ENCODE data around the gene PRPF6.

The PRPF6 gene

GRCh38 chr20:64030371-64031134, 49.6 kb downstream of the PRPF6 start:
- H3K4me3 ChIP-seq (ENCODE audit: insufficient read depth, low read depth, low read length): no peak overlapping the region
- no peaks in the 10 kb centered on the region for H3K27me3 ChIP-seq (ENCODE audit: control insufficient read depth, insufficient read depth, low read length, poor library complexity, severe bottlenecking)
- 96% methylated on average over 20 of the region's 20 CpGs for WGBS, 2 experiments
- H3K9me3 ChIP-seq (ENCODE audit: control insufficient read depth, low read length): no peaks in the 10 kb centered on the region
- no peak overlapping the region for H3K27ac ChIP-seq (ENCODE audit: insufficient read depth, low read depth, low read length, poor library complexity, severe bottlenecking)
- H3K36me3 ChIP-seq (ENCODE audit: control insufficient read depth, insufficient read depth, low read length): peaks cover 18% of the 10 kb centered on the region
- peaks cover 2% of the 10 kb centered on the region for H3K4me1 ChIP-seq (ENCODE audit: control insufficient read depth, insufficient read depth, low read length)

GRCh38 chr20:64031822-64032314, 50.9 kb downstream of the PRPF6 start:
- H3K27me3 ChIP-seq (ENCODE audit: control insufficient read depth, insufficient read depth, low read length, poor library complexity, severe bottlenecking): peaks cover 4% of the 10 kb centered on the region
- no peaks in the 10 kb centered on the region for H3K9me3 ChIP-seq (ENCODE audit: control insufficient read depth, low read length)
- H3K4me1 ChIP-seq (ENCODE audit: control insufficient read depth, insufficient read depth, low read length): peaks cover 15% of the 10 kb centered on the region
- H3K4me3 ChIP-seq (ENCODE audit: insufficient read depth, low read depth, low read length): no peak overlapping the region
- H3K27ac ChIP-seq (ENCODE audit: insufficient read depth, low read depth, low read length, poor library complexity, severe bottlenecking): no peak overlapping the region
- WGBS, 2 experiments: 96% methylated on average over 19 of the region's 19 CpGs
- peaks cover 16% of the 10 kb centered on the region for H3K36me3 ChIP-seq (ENCODE audit: control insufficient read depth, insufficient read depth, low read length)

DNA sequence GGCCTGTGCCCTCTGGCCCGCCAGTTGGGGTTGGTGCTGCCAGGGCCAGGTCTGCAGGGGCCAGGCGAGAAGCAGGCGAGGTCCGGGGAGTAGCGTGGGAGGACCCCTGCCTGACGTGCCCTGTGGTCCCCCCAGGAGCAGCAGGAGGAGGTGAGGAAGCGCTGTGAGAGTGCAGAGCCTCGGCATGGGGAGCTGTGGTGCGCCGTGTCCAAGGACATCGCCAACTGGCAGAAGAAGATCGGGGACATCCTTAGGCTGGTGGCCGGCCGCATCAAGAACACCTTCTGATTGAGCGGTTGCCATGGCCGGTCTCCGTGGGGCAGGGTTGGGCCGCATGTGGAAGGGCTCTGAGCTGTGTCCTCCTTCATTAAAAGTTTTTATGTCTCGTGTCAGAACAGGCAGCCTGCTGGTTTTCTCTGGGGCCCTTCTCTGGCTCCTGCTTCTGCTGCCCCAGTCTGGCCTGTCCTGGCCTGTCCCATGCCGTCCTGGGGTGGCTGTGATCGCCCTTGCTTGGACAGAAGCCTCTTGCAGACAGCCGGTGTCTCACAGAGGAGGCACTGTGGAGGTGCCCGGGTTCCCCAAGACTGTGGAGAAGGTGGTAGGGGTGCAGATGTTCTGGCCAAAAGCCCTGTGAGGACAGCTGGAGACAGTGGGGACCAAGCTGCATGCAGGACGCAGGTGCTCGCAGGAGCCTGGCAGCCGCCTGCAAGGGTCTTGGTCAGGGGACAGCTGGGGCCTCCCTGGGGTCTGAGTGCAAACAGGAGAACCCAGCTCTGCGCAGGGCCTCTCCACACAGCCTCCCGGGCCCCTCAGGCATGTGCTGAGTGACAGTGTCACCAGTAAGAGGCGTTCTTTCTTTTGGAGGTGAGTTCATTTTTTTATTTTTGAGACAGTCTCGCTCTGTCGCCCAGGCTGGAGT, 52.0 kb downstream of the PRPF6 start:
- Histone ChIP-seq H3K9me3 (ENCODE audit: control insufficient read depth, low read length) (no peaks in the 10 kb centered on the region), H3K36me3 (ENCODE audit: control insufficient read depth, insufficient read depth, low read length) (peaks cover 7% of the 10 kb centered on the region), H3K4me3 (ENCODE audit: insufficient read depth, low read depth, low read length) (no peak overlapping the region), H3K4me1 (ENCODE audit: control insufficient read depth, insufficient read depth, low read length) (peaks cover 15% of the 10 kb centered on the region), H3K27me3 (ENCODE audit: control insufficient read depth, insufficient read depth, low read length, poor library complexity, severe bottlenecking) (peaks cover 15% of the 10 kb centered on the region), H3K27ac (ENCODE audit: insufficient read depth, low read depth, low read length, poor library complexity, severe bottlenecking) (no peak overlapping the region)
- 95% methylated on average over 31 of the region's 31 CpGs for WGBS, 2 experiments

DNA sequence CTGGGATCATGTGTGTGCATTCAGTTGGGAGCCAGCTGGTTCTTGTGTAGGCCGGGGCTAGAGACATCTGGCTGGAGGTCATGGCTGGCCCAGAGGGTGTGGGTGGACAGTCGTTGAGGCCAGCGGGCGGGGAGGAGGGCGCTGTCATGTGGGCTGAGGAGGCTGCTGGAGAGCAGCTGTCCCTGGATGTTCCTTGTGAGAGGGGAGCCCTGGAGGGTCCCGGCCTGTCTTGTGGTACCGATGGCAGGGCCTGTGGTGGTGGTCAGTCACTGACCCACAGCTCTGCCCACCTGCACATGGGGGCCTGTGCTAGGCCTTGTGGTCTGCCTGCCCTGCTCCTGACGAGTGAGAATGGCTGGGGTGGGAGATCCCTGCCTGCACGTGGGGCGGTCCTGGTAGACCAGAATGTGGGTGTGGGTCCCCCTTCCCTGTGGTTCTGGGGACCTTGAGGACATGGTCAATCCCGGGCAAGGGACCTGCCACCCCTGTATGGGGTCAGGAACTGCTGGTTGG, 53.1 kb downstream of the PRPF6 start:
- H3K27ac ChIP-seq (ENCODE audit: insufficient read depth, low read depth, low read length, poor library complexity, severe bottlenecking): no peak overlapping the region
- no peaks in the 10 kb centered on the region for H3K9me3 ChIP-seq (ENCODE audit: control insufficient read depth, low read length)
- H3K4me1 ChIP-seq (ENCODE audit: control insufficient read depth, insufficient read depth, low read length): peaks cover 15% of the 10 kb centered on the region
- WGBS, 2 experiments: 93 to 95% methylated on average over 11 of the region's 11 CpGs
- H3K27me3 ChIP-seq (ENCODE audit: control insufficient read depth, insufficient read depth, low read length, poor library complexity, severe bottlenecking): peaks cover 25% of the 10 kb centered on the region
- no peak overlapping the region for H3K4me3 ChIP-seq (ENCODE audit: insufficient read depth, low read depth, low read length)
- peaks cover 5% of the 10 kb centered on the region for H3K36me3 ChIP-seq (ENCODE audit: control insufficient read depth, insufficient read depth, low read length)

DNA sequence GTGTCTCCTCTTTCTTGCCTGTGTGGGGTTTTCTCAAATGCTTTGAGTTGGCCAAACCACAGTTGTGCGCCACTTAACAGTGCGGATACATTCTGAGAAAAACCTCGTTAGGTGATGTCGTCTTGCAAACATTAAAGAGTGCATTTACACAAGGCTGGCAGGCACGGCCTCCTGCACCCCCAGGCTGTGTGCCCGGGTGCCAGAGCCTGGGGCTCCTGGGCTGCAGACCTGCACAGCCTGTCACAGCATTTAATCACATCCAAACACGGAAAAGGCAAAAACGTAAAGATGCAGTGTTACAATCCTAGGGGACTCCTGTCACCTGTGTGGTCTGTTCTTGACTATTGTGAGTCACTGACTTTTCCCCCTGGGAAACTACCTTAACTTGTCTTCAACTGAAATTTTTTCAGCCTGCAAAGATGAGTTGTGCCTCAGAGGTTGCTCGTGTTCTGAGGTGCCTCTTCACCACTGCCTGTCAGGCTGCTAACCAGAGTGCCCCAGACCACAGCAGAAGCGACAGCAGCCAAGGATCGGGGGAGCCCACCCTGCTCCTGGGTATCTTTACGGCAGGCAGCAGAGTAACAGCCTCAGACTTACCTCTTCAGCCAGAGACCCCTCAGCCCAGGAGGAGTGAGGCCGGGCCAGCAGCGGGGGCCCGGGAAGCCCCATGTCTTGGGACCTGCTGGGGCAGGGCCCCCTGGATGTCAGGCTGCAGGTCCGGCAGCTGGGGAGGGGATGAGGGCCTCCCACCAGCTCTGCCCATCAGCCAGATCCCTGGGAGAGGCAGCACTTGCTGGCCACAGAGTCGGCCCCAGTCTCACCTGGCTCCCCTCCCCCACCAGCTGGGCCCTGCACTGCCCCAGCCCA, 54.4 kb downstream of the PRPF6 start:
- no peaks in the 10 kb centered on the region for H3K9me3 ChIP-seq (ENCODE audit: control insufficient read depth, low read length)
- peaks cover 15% of the 10 kb centered on the region for H3K4me1 ChIP-seq (ENCODE audit: control insufficient read depth, insufficient read depth, low read length)
- H3K27me3 ChIP-seq (ENCODE audit: control insufficient read depth, insufficient read depth, low read length, poor library complexity, severe bottlenecking): peaks cover 38% of the 10 kb centered on the region
- no peak overlapping the region for H3K4me3 ChIP-seq (ENCODE audit: insufficient read depth, low read depth, low read length)
- peaks cover 3% of the 10 kb centered on the region for H3K36me3 ChIP-seq (ENCODE audit: control insufficient read depth, insufficient read depth, low read length)
- 82 to 83% methylated on average over 17 of the region's 17 CpGs for WGBS, 2 experiments
- no peak overlapping the region for H3K27ac ChIP-seq (ENCODE audit: insufficient read depth, low read depth, low read length, poor library complexity, severe bottlenecking)

DNA sequence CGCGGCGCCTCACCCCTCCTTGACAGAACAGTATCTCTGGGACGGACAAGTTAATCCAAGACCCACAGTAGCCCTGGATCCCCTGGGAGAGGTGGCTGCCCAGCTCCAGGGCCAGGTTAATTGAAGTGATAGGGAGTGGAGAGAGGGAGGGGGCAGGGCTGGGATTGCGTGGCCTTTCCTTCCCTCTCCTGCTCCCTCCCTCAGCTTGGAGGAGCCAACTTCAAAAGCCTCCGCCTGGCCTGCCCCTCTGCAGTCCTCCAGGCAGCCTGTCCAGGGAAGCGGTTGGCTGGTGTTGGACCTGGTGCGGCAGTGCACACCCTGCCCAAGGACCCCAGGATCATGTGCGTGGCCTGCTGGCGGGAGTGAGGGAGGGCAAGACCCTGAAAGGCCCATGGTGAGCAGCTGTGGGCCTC, 55.0 kb downstream of the PRPF6 start, which contains the start of gene C20orf204:
Gene C20orf204 (plus strand): TSS at position 250 of the 413 bp plus-strand sequence. CDS start 142 bp downstream, at position 392.
- Histone ChIP-seq H3K9me3 (ENCODE audit: control insufficient read depth, low read length) (no peaks in the 10 kb centered on the region), H3K27ac (ENCODE audit: insufficient read depth, low read depth, low read length, poor library complexity, severe bottlenecking) (no peak within 1 kb of the TSS), H3K4me1 (ENCODE audit: control insufficient read depth, insufficient read depth, low read length) (peaks cover 15% of the 10 kb centered on the region), H3K27me3 (ENCODE audit: control insufficient read depth, insufficient read depth, low read length, poor library complexity, severe bottlenecking) (peaks cover 44% of the 10 kb centered on the region), H3K36me3 (ENCODE audit: control insufficient read depth, insufficient read depth, low read length) (no peaks in the 10 kb centered on the region), H3K4me3 (ENCODE audit: insufficient read depth, low read depth, low read length) (no peak within 1 kb of the TSS)
- WGBS, 2 experiments: 55 to 62% methylated on average over 10 of the region's 10 CpGs

DNA sequence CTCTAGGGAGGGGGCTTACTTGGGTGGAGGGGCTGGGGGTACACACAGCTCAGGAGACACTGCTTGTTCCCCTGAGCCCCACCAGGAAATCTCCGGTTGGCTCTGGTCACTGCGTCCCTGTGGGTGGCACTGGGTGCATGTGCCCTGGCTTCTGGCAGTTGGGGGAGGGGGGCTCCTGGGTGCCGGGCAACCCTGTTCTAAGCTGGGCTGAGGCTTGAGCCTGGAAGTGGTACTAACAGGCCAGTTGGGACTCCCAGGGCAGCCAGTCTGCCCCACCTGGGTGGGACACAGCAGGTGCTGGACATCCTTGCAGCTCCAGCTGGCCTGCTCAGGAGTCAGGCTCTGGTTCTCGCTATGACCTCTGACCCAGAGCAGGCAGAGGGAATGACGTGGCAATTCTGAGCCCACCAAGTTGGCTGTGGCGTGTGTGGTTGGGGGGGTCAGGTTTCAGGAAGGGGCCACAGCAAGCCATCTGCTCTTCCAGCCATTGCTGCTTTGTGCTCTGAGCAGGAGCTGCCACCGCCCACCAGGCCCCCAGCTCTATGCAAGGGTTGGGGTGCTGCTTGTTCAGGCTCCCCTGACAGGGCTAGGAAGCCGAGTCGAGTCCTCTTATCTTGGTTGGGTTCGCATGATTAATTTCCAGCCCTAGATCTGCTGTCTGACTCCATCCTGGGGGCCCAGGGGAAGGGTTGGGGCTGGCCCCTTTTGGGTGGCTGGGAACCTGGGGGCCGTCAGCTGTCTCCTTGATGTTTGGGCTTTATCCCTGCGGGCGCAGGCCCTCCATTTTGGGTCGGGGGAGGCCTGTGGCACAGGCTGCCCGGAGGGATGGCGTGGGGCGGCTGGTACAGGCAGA, 55.6 kb downstream of the PRPF6 start:
- Histone ChIP-seq H3K36me3 (ENCODE audit: control insufficient read depth, insufficient read depth, low read length) (no peaks in the 10 kb centered on the region), H3K9me3 (ENCODE audit: control insufficient read depth, low read length) (no peaks in the 10 kb centered on the region), H3K27me3 (ENCODE audit: control insufficient read depth, insufficient read depth, low read length, poor library complexity, severe bottlenecking) (peaks cover 51% of the 10 kb centered on the region), H3K4me1 (ENCODE audit: control insufficient read depth, insufficient read depth, low read length) (peaks cover 15% of the 10 kb centered on the region), H3K4me3 (ENCODE audit: insufficient read depth, low read depth, low read length) (no peak overlapping the region), H3K27ac (ENCODE audit: insufficient read depth, low read depth, low read length, poor library complexity, severe bottlenecking) (no peak overlapping the region)
- 80% methylated on average over 17 of the region's 17 CpGs for WGBS, 2 experiments

GRCh38 chr20:64037199-64037497, 56.2 kb downstream of the PRPF6 start:
- Histone ChIP-seq H3K4me1 (ENCODE audit: control insufficient read depth, insufficient read depth, low read length) (peaks cover 16% of the 10 kb centered on the region), H3K4me3 (ENCODE audit: insufficient read depth, low read depth, low read length) (no peak overlapping the region), H3K27me3 (ENCODE audit: control insufficient read depth, insufficient read depth, low read length, poor library complexity, severe bottlenecking) (peaks cover 56% of the 10 kb centered on the region), H3K9me3 (ENCODE audit: control insufficient read depth, low read length) (no peaks in the 10 kb centered on the region), H3K27ac (ENCODE audit: insufficient read depth, low read depth, low read length, poor library complexity, severe bottlenecking) (no peak overlapping the region), H3K36me3 (ENCODE audit: control insufficient read depth, insufficient read depth, low read length) (no peaks in the 10 kb centered on the region)
- WGBS, 2 experiments: 83 to 89% methylated on average over 3 of the region's 3 CpGs

Measured in ectodermal cell (in vitro differentiated cells).